HL-60 (cell line): ENCODE data around the gene GUCY1A1.

Experiments used
- DNase-seq, 2 experiments: peaks; one replicate each; pipeline ENCODE4 v3.0.0-alpha.2; 2010 to 2020; ENCODE audit warnings: low read depth in 1 of 2, low spot score in 1 of 2
- H3K27ac ChIP-seq: fragments of 250-450 bp; sonication (Bioruptor Pico); replicated peaks from 2 replicates; pipeline ENCODE4 v1.5.1; 2020; ENCODE audit warnings: mild to moderate bottlenecking, moderate library complexity
- H3K27me3 ChIP-seq: fragments of 250-450 bp; sonication (Bioruptor Pico); 2 replicates; pipeline ENCODE4 v1.5.1; 2021; ENCODE audit warnings: mild to moderate bottlenecking, moderate library complexity; ENCODE audit not compliant: insufficient read depth, poor library complexity, severe bottlenecking
- H3K4me3 ChIP-seq: replicated peaks from 2 replicates; pipeline ENCODE4 v1.5.1; 2011; ENCODE audit warnings: mild to moderate bottlenecking, control low read depth, low read length; ENCODE audit not compliant: insufficient read depth
- CTCF ChIP-seq: IDR thresholded peaks from one replicate; pipeline ENCODE4 v1.5.1; 2011; ENCODE audit warnings: low read length, control low read depth, inconsistent platforms; ENCODE audit not compliant: insufficient read depth
- GABPA ChIP-seq: IDR thresholded peaks from 2 replicates; pipeline ENCODE4 v1.6.1; 2012; ENCODE audit warnings: low read depth
- POLR2AphosphoS5 ChIP-seq: IDR thresholded peaks from 2 replicates; pipeline ENCODE4 v1.6.1; 2012; ENCODE audit warnings: low read depth
- SPI1 ChIP-seq: IDR thresholded peaks from 2 replicates; pipeline ENCODE4 v1.6.1; 2012; ENCODE audit warnings: low read depth, mild to moderate bottlenecking, borderline replicate concordance
- TF ChIP-seq, protein P1 (sequence below): IDR thresholded peaks from 2 replicates; pipeline ENCODE4 v1.6.1; 2012; ENCODE audit warnings: low read depth; ENCODE audit not compliant: insufficient replicate concordance

The GUCY1A1 gene

DNA sequence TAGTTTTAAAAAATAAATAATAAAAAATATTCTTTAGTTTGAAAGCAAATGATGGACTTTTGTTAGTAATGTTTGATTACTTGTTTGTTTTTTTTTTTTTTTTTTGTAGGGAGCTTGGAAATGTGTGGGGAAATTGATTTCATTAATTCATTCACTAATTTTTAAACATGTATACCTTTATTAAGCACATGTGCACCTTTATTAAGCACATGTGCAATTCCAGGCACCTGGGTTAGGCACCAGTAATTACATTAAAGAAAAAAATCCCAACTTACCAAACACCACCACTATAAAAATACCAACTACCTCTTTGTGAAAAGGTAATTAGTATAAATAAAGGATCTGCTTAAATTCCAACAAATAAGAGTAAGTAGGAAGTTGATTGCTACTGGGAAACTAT is 101.7 kb downstream of the GUCY1A1 start:
- no peak for DNase-seq
- Histone ChIP-seq H3K27ac (no peak overlapping the region), H3K27me3 (no peaks in the 10 kb centered on the region), H3K4me3 (no peak overlapping the region)
- TF ChIP-seq GABPA = no peak
- TF ChIP-seq POLR2AphosphoS5 = no peak
- no peak for TF ChIP-seq CTCF
- TF ChIP-seq SPI1 = no peak
- TF ChIP-seq, protein P1, sequence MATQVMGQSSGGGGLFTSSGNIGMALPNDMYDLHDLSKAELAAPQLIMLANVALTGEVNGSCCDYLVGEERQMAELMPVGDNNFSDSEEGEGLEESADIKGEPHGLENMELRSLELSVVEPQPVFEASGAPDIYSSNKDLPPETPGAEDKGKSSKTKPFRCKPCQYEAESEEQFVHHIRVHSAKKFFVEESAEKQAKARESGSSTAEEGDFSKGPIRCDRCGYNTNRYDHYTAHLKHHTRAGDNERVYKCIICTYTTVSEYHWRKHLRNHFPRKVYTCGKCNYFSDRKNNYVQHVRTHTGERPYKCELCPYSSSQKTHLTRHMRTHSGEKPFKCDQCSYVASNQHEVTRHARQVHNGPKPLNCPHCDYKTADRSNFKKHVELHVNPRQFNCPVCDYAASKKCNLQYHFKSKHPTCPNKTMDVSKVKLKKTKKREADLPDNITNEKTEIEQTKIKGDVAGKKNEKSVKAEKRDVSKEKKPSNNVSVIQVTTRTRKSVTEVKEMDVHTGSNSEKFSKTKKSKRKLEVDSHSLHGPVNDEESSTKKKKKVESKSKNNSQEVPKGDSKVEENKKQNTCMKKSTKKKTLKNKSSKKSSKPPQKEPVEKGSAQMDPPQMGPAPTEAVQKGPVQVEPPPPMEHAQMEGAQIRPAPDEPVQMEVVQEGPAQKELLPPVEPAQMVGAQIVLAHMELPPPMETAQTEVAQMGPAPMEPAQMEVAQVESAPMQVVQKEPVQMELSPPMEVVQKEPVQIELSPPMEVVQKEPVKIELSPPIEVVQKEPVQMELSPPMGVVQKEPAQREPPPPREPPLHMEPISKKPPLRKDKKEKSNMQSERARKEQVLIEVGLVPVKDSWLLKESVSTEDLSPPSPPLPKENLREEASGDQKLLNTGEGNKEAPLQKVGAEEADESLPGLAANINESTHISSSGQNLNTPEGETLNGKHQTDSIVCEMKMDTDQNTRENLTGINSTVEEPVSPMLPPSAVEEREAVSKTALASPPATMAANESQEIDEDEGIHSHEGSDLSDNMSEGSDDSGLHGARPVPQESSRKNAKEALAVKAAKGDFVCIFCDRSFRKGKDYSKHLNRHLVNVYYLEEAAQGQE = no peak

- Histone ChIP-seq H3K27me3 (no peaks in the 10 kb centered on the region), H3K27ac (no peak overlapping the region), H3K4me3 (no peak overlapping the region)
- no peak for TF ChIP-seq CTCF
- no peak for TF ChIP-seq SPI1
- no peak for TF ChIP-seq GABPA
- TF ChIP-seq, protein P1 = no peak
- TF ChIP-seq POLR2AphosphoS5 = no peak
- no peak for DNase-seq
Measured at GRCh38 chr4:155769090-155769489, 102.4 kb downstream of the GUCY1A1 start.

DNA sequence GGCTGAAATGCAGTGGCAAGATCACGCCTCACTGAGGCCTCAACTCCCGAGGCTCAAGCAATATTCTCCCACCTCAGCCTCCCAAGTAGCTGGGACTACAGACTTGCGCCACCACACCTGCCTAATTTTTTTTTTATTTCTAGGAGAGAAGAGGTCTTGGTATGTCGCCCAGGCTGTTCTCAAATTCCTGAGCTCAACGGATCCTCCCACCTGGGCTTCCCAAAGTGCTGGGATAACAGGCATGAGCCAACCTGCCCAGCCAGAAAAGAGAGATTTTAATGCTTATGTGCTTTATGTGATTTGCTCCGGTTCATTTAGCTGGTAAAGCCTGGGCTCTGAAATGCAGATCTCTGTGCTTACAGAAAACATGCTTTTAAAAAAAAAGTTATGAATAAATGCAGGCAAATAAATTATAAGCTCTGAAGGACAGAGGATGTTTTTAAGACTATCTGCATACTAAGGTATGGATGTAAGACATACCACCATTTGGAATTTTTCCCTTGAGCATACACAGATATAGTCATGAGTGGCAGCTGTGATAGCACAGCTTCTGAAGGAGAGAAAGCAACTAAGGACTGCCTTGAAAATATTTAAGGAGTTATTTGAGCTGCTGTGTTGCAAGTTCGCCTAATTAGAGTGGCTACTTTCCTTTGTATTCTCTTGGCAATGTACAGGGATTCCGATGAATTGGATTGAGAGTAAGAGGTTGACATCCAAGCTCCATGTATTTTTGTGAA is 106.0 kb downstream of the GUCY1A1 start:
- Histone ChIP-seq H3K4me3 (no peak overlapping the region), H3K27me3 (no peaks in the 10 kb centered on the region), H3K27ac (no peak overlapping the region)
- no peak for DNase-seq
- TF ChIP-seq CTCF (no peak), SPI1 (no peak), GABPA (no peak), POLR2AphosphoS5 (no peak)
- TF ChIP-seq, protein P1 = no peak
